ENCODE results near the gene CAPZA1. TPM values are rescaled to one million over a fixed set of nuclear protein-coding genes. Genes with fewer than 3 reads are reported as not detected.

Gene CAPZA1
- total RNA-seq, 1 donor from 2014 or later = 311 TPM

DNA sequence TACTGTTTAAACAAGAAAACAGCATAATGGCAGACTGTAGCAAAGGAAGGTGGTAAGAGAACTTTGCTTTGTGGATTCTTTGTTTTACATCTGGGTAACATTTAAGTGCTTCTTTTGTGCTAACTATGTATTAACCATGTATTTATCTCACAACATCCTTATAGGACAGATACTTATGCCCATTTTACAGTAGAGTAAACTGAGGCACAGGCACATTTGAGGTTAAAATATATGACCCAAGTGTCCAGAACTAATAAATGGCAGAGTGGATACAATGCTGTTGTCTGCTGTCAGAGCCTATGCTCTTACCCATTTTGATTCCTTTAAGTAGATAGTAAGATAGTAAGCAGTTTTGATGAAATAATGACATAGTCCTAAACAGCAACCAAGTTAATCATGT is 7.3 kb downstream of the CAPZA1 start:
- no peak overlapping the region for H3K4me3 ChIP-seq (ENCODE audit: low read depth, low read length)
- TF ChIP-seq, protein P1, sequence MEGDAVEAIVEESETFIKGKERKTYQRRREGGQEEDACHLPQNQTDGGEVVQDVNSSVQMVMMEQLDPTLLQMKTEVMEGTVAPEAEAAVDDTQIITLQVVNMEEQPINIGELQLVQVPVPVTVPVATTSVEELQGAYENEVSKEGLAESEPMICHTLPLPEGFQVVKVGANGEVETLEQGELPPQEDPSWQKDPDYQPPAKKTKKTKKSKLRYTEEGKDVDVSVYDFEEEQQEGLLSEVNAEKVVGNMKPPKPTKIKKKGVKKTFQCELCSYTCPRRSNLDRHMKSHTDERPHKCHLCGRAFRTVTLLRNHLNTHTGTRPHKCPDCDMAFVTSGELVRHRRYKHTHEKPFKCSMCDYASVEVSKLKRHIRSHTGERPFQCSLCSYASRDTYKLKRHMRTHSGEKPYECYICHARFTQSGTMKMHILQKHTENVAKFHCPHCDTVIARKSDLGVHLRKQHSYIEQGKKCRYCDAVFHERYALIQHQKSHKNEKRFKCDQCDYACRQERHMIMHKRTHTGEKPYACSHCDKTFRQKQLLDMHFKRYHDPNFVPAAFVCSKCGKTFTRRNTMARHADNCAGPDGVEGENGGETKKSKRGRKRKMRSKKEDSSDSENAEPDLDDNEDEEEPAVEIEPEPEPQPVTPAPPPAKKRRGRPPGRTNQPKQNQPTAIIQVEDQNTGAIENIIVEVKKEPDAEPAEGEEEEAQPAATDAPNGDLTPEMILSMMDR (conservative IDR thresholded peaks at IDR 0.05; ENCODE audit: low read depth, low read length) = no peak
- no peak for DNase-seq (ENCODE audit: low read depth)

DNA sequence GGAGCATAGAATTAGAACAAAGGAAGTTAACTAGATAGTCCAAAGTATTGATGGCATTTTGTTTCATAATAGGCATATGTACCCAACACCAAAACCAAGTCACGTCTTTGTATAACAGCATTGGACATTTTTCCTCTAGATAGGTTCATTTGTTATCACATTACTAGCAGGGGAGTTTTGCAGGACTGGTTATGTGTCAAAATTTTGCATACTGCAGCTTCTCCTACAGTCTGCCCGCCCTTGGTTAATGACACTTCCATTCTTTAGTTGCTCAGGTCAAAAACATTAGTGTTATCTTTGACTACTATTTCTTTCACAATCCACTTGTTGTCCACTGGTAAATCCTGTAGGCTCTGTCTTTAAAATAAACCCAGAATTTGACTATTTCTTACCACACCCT is 8.9 kb downstream of the CAPZA1 start:
- DNase-seq (ENCODE audit: low read depth) = no peak
- H3K4me3 ChIP-seq (ENCODE audit: low read depth, low read length) = no peak overlapping the region
- TF ChIP-seq, protein P1 (conservative IDR thresholded peaks at IDR 0.05; ENCODE audit: low read depth, low read length) = no peak

DNA sequence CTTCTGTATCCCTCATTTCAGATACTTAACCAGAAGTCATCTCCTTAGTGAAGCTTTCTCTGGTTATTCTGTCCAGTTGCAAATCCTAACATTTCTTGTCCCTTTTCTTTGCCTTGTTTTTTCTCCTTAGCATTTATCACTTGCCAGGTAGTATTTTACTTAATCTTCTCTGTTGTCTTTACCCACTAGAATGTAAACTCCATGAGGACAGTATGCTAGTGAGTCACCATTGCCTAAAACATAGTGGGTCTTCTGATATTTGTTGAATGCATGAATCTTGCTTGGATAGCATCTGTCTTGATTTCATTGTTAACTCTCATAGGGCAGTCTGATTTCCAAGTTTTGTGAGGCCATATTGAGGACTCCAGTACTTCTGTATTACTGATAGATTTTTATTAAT is 9.6 kb downstream of the CAPZA1 start:
- TF ChIP-seq, protein P1 (conservative IDR thresholded peaks at IDR 0.05; ENCODE audit: low read depth, low read length) = no peak
- no peak for DNase-seq (ENCODE audit: low read depth)
- H3K4me3 ChIP-seq (ENCODE audit: low read depth, low read length) = no peak overlapping the region

DNA sequence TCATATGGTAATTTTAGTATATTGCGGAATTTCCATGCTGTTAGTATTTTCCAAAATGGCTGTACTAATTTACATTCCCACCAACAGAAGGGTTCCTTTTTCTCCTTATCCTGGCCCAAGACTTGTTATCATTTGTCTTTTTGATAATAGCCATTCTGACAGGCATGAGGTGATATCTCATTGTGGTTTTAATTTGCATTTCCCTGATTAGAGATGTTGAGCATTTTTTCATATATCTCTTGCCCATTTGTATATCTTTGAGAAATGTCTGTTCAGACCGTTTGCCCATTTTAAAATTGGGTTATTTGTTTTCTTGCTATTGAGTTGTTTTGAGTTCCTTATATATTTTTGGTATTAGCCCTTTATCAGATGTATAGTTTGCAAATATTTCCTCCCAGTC is 14.0 kb downstream of the CAPZA1 start:
- no peak for DNase-seq (ENCODE audit: low read depth)
- H3K4me3 ChIP-seq (ENCODE audit: low read depth, low read length) = no peak overlapping the region
- TF ChIP-seq, protein P1 (conservative IDR thresholded peaks at IDR 0.05; ENCODE audit: low read depth, low read length) = no peak

DNA sequence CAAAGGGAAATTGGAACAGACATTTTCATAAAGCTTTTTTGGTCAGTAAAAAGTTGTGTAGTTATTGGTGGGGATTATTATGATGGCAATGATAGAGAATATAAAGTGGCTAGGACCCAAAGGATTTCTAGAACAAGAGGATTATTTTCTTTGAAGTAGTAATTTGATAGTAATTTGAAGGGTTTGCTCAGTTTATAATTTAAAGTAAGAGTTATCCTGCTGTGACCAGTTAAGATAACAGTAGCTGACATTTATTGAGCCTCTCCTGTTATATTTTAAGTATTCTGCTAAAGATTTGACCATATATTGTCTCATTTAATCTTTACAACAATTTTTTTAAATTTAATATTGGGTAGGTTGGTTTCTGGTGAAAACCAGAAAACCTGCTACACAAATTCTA is 14.7 kb downstream of the CAPZA1 start:
- no peak for DNase-seq (ENCODE audit: low read depth)
- TF ChIP-seq, protein P1 (conservative IDR thresholded peaks at IDR 0.05; ENCODE audit: low read depth, low read length) = no peak
- no peak overlapping the region for H3K4me3 ChIP-seq (ENCODE audit: low read depth, low read length)

DNA sequence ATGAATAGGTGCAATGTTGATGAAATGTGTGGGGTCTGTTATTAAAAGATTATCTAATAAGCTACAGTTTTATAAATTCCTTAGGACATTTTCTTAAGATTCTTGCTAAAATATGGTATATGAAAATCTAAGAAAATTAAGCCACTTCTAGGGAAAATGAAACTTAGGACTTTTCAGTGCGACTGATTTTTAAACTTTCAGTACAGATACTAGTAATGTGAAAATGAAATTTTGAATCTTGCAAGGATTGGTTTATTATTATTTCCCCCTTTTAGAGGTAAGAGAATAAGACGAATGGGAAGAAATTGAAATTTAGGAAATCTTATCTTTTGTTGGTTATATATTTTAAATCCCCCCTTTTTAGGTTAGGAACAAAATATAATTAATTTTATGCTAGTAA is 16.4 kb downstream of the CAPZA1 start:
- no peak overlapping the region for H3K4me3 ChIP-seq (ENCODE audit: low read depth, low read length)
- TF ChIP-seq, protein P1 (conservative IDR thresholded peaks at IDR 0.05; ENCODE audit: low read depth, low read length) = no peak

DNA sequence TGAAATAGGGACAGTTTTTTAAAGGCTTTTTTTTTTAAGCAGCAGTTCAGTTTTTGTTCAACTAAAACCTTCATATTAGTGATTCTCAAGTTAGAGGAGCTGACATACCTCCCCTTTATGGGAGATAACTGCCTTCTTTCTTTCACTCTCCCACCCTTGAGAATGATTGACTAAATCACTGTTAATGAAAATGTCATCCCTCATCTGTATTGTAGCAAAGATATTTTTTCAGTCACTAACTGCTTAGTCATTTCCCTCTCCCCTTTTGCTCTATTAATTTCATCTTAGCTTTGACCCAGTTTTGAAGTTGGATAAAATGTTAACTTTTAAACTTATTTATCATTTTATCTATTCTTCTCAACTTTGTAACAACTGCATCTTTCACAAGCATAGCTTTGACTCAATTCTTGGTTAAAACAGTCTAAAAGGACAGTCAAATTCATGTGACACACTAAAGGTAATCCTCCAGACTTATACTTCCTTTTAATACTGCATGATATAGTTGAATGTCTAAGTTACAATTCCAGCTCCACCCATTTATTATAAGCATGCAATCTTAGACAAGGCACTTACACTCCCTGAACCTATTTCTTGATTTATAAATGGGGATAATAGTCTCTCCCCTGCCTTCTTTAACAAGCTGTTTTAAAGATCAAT is 17.1 kb downstream of the CAPZA1 start:
- H3K4me3 ChIP-seq (ENCODE audit: low read depth, low read length) = no peak overlapping the region
- TF ChIP-seq, protein P1 (conservative IDR thresholded peaks at IDR 0.05; ENCODE audit: low read depth, low read length) = no peak
- DNase-seq (ENCODE audit: low read depth) = no peak

More for the DNA sequence above, 16.4 kb downstream of the CAPZA1 start:
- no peak for DNase-seq (ENCODE audit: low read depth)
